ENCODE results near the gene ITGB4. TPM values are rescaled to one million over a fixed set of nuclear protein-coding genes. Genes with fewer than 3 reads are reported as not detected.

Gene ITGB4
- total RNA-seq, 2 donors from 2014 or later = 2.7 to 3.5 TPM

- no peak overlapping the region for H3K4me3 Mint-ChIP-seq
- no peaks in the 10 kb centered on the region for H3K27me3 Mint-ChIP-seq (ENCODE audit: low read depth)
- H3K9me3 Mint-ChIP-seq = no peaks in the 10 kb centered on the region
- peaks cover 8% of the 10 kb centered on the region for H3K4me1 Mint-ChIP-seq (ENCODE audit: low read depth)
- H3K36me3 Mint-ChIP-seq (ENCODE audit: insufficient read depth in 2 of 2) = no peaks in the 10 kb centered on the region
- H3K27ac Mint-ChIP-seq = no peak overlapping the region
- no peak for DNase-seq
- ATAC-seq (replicated peaks in 1 of 2) = no peak
Measured at GRCh38 chr17:75740631-75741077, 19.4 kb downstream of the ITGB4 start.

GRCh38 chr17:75742337-75742736, 21.1 kb downstream of the ITGB4 start:
- H3K36me3 Mint-ChIP-seq (ENCODE audit: insufficient read depth in 2 of 2) = no peaks in the 10 kb centered on the region

GRCh38 chr17:75743625-75744206, 22.5 kb downstream of the ITGB4 start:
- H3K9me3 Mint-ChIP-seq = no peaks in the 10 kb centered on the region
- H3K36me3 Mint-ChIP-seq (ENCODE audit: insufficient read depth in 2 of 2) = no peaks in the 10 kb centered on the region
- DNase-seq (no peak), ATAC-seq (replicated peaks in 1 of 2) (no peak)
- H3K4me3 Mint-ChIP-seq = no peak overlapping the region
- no peak overlapping the region for H3K27ac Mint-ChIP-seq
- peaks cover 6% of the 10 kb centered on the region for H3K27me3 Mint-ChIP-seq (ENCODE audit: low read depth)
- peaks cover 7% of the 10 kb centered on the region for H3K4me1 Mint-ChIP-seq (ENCODE audit: low read depth)

More at GRCh38 chr17:75742337-75742736, 21.1 kb downstream of the ITGB4 start:
- Mint-ChIP-seq H3K27ac (no peak overlapping the region), H3K4me3 (no peak overlapping the region), H3K9me3 (no peaks in the 10 kb centered on the region), H3K4me1 (ENCODE audit: low read depth) (peaks cover 8% of the 10 kb centered on the region), H3K27me3 (ENCODE audit: low read depth) (no peaks in the 10 kb centered on the region)
- no peak for ATAC-seq (replicated peaks in 1 of 2)
- no peak for DNase-seq

DNA sequence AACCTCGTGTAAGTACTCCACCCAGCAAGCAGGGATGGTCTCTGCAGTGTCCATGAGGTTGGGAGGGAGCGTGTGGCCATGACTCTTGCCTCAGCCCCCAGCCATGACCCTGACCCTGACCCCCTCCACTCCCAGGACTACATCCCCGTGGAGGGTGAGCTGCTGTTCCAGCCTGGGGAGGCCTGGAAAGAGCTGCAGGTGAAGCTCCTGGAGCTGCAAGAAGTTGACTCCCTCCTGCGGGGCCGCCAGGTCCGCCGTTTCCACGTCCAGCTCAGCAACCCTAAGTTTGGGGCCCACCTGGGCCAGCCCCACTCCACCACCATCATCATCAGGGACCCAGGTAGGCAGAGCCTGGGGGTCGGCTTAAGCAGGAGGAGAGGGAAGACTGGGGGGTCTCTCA, 27.4 kb downstream of the ITGB4 start:
- DNase-seq = no peak
- no peak overlapping the region for H3K27ac Mint-ChIP-seq

DNA sequence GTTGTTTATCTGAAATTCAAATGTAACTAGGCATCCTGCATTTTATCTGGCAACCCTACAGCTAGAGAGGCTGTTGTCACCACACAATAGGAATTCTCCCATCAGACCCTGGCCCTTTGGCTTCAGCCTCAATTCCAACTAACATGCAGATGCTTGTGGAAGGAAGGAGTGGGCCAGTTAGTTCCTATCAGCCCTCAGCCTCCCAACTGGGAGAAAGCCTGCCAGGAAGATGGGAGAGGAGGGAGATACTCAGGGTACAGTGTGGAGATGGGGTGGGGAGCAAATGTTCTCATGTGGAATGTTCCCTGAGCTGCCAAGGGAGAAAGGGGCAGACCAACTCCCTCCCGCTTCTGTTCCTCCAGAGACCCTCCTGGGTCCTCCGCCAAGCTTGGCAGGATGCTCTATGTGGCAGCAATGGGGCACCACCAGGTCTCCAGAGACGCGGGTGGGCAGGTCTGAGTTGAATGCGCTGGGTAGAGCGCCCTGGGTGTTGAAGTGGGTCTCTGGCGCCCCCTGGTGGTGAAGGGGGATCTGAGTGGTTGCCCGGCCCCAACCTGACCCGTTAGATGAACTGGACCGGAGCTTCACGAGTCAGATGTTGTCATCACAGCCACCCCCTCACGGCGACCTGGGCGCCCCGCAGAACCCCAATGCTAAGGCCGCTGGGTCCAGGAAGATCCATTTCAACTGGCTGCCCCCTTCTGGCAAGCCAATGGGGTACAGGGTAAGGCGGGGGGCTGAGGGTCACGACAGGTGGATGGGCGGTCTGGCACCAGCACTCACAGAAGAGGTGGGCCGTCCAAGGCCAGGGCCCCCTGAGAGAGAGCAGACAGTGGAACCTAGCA, 28.5 kb downstream of the ITGB4 start:
- Mint-ChIP-seq H3K36me3 (ENCODE audit: insufficient read depth in 2 of 2) (no peaks in the 10 kb centered on the region), H3K4me3 (peak overlapping the region; percentile 31 to 39), H3K9me3 (no peaks in the 10 kb centered on the region), H3K27ac (no peak overlapping the region), H3K4me1 (ENCODE audit: low read depth) (peaks cover 24% of the 10 kb centered on the region), H3K27me3 (ENCODE audit: low read depth) (peaks cover 6% of the 10 kb centered on the region)
- DNase-seq = peak; percentile 89 to 94
- ATAC-seq (replicated peaks in 1 of 2) = peak; percentile 76 to 78

More for the DNA sequence above, 27.4 kb downstream of the ITGB4 start:
- Mint-ChIP-seq H3K9me3 (no peaks in the 10 kb centered on the region), H3K27me3 (ENCODE audit: low read depth) (peaks cover 6% of the 10 kb centered on the region), H3K36me3 (ENCODE audit: insufficient read depth in 2 of 2) (no peaks in the 10 kb centered on the region), H3K4me1 (ENCODE audit: low read depth) (peaks cover 20% of the 10 kb centered on the region), H3K4me3 (no peak overlapping the region)
- ATAC-seq (replicated peaks in 1 of 2) = no peak

DNA sequence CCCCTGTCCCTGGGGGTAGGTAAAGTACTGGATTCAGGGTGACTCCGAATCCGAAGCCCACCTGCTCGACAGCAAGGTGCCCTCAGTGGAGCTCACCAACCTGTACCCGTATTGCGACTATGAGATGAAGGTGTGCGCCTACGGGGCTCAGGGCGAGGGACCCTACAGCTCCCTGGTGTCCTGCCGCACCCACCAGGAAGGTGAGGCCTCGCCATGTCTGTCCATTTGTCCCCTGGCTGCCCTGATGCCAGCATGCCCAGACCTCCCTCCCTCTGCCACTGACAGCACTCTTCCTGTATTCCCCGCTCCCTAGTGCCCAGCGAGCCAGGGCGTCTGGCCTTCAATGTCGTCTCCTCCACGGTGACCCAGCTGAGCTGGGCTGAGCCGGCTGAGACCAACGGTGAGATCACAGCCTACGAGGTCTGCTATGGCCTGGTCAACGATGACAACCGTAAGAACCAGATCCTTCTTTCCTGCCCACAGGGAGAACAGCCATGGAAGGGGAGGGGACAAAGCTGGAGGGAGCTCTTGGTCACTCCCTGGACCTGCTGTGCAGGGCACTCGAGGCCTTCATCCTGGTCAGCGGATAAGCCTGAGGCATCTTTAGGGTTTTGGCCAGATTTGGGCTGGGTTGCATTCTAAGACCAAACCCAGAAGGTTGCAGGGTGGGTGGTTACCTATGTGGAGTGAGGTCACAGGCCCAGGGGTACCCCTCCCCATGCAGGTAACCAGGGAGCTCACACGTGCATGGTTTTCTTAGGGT, 29.6 kb downstream of the ITGB4 start:
- Mint-ChIP-seq H3K36me3 (ENCODE audit: insufficient read depth in 2 of 2) (no peaks in the 10 kb centered on the region), H3K9me3 (no peaks in the 10 kb centered on the region), H3K4me3 (no peak overlapping the region), H3K4me1 (ENCODE audit: low read depth) (peaks cover 28% of the 10 kb centered on the region), H3K27ac (no peak overlapping the region), H3K27me3 (ENCODE audit: low read depth) (peaks cover 6% of the 10 kb centered on the region)
- ATAC-seq (replicated peaks in 1 of 2) (no peak), DNase-seq (no peak)

- H3K27ac Mint-ChIP-seq = no peak overlapping the region
- ATAC-seq (replicated peaks in 1 of 2) = no peak
- DNase-seq = no peak
- H3K36me3 Mint-ChIP-seq (ENCODE audit: insufficient read depth in 2 of 2) = no peaks in the 10 kb centered on the region
- H3K27me3 Mint-ChIP-seq (ENCODE audit: low read depth) = peaks cover 6% of the 10 kb centered on the region
- no peak overlapping the region for H3K4me3 Mint-ChIP-seq
- no peaks in the 10 kb centered on the region for H3K9me3 Mint-ChIP-seq
- H3K4me1 Mint-ChIP-seq (ENCODE audit: low read depth) = peaks cover 28% of the 10 kb centered on the region
Measured at GRCh38 chr17:75751676-75752404, 30.6 kb downstream of the ITGB4 start.

- Mint-ChIP-seq H3K4me1 (ENCODE audit: low read depth) (peaks cover 28% of the 10 kb centered on the region), H3K36me3 (ENCODE audit: insufficient read depth in 2 of 2) (no peaks in the 10 kb centered on the region), H3K4me3 (peak overlapping the region; percentile 36 to 37), H3K27ac (no peak overlapping the region), H3K9me3 (no peaks in the 10 kb centered on the region), H3K27me3 (ENCODE audit: low read depth) (peaks cover 6% of the 10 kb centered on the region)
- DNase-seq = no peak
- ATAC-seq (replicated peaks in 1 of 2) = no peak
Measured at GRCh38 chr17:75752405-75752709, 31.1 kb downstream of the ITGB4 start.

- DNase-seq = no peak
- no peaks in the 10 kb centered on the region for H3K9me3 Mint-ChIP-seq
- H3K4me1 Mint-ChIP-seq (ENCODE audit: low read depth) = peaks cover 22% of the 10 kb centered on the region
- no peaks in the 10 kb centered on the region for H3K36me3 Mint-ChIP-seq (ENCODE audit: insufficient read depth in 2 of 2)
- ATAC-seq (replicated peaks in 1 of 2) = no peak
- H3K27ac Mint-ChIP-seq = no peak overlapping the region
- H3K4me3 Mint-ChIP-seq = peak overlapping the region; percentile 70 to 74
- peaks cover under 1% of the 10 kb centered on the region for H3K27me3 Mint-ChIP-seq (ENCODE audit: low read depth)
Measured at GRCh38 chr17:75752802-75753513, 31.7 kb downstream of the ITGB4 start.

- no peaks in the 10 kb centered on the region for H3K36me3 Mint-ChIP-seq (ENCODE audit: insufficient read depth in 2 of 2)
- H3K4me3 Mint-ChIP-seq = peak overlapping the region; percentile 70 to 74
- no peaks in the 10 kb centered on the region for H3K27me3 Mint-ChIP-seq (ENCODE audit: low read depth)
- DNase-seq (peak; percentile 81 to 85), ATAC-seq (replicated peaks in 1 of 2) (peak; percentile 84 to 87)
- no peaks in the 10 kb centered on the region for H3K9me3 Mint-ChIP-seq
- no peak overlapping the region for H3K27ac Mint-ChIP-seq
- peaks cover 20% of the 10 kb centered on the region for H3K4me1 Mint-ChIP-seq (ENCODE audit: low read depth)
Measured at GRCh38 chr17:75753514-75754377, 32.5 kb downstream of the ITGB4 start.

- ATAC-seq (replicated peaks in 1 of 2) = no peak
- H3K27me3 Mint-ChIP-seq (ENCODE audit: low read depth) = no peaks in the 10 kb centered on the region
- H3K27ac Mint-ChIP-seq = peak overlapping the region; percentile 48
- peak overlapping the region; percentile 45 to 72 for H3K4me3 Mint-ChIP-seq
- H3K9me3 Mint-ChIP-seq = no peaks in the 10 kb centered on the region
- peaks cover 19% of the 10 kb centered on the region for H3K4me1 Mint-ChIP-seq (ENCODE audit: low read depth)
- no peak for DNase-seq
- H3K36me3 Mint-ChIP-seq (ENCODE audit: insufficient read depth in 2 of 2) = no peaks in the 10 kb centered on the region
Measured at GRCh38 chr17:75754378-75755204, 33.3 kb downstream of the ITGB4 start.

Measured in activated T-cell treated with anti-CD3 and anti-CD28 coated beads, Interleukin-2, amount 50 U/mL, for 72 hours (primary cell).